ENCODE results near the gene MANSC1. TPM values are rescaled to one million over a fixed set of nuclear protein-coding genes. Genes with fewer than 3 reads are reported as not detected.

Gene MANSC1
- total and polyA plus RNA-seq, 9 of the 15 experiments (the other 6 are each of a cell fraction or from before 2014, with no cell fraction given) = 0.76 to 8.6 (median 3.1) TPM

GRCh38 chr12:12356896-12357718 lies 7.1 kb upstream of the MANSC1 start, which contains the start of gene BORCS5 (continued):
- peak; percentile 92 for TF ChIP-seq THAP12 (CRISPR knock-in tag; IDR thresholded peaks at IDR 0.05)
- no peak for TF ChIP-seq CBX8 (IDR thresholded peaks at IDR 0.05; ENCODE audit: borderline replicate concordance, extremely low read depth, low read depth, low read length, poor library complexity, severe bottlenecking)
- no peak for TF ChIP-seq DPF2 (IDR thresholded peaks at IDR 0.05)
- 0 out of 2 replicates have a peak, but pooled peaks have one; percentile 22 for TF ChIP-seq ZBTB9 (CRISPR knock-in tag; IDR thresholded peaks at IDR 0.05)
- TF ChIP-seq MLLT1 (IDR thresholded peaks at IDR 0.05) = no peak; a peak in 2 of 4 replicates
- no peak for TF ChIP-seq HOXB6 (CRISPR knock-in tag; IDR thresholded peaks at IDR 0.05; ENCODE audit: borderline replicate concordance)
- TF ChIP-seq SRF (CRISPR knock-in tag; IDR thresholded peaks at IDR 0.05) = peak in 1 of 2 experiments; percentile 48; a peak in 2 of 4 replicates
- TF ChIP-seq CREB3 (tag; conservative IDR thresholded peaks at IDR 0.05; ENCODE audit: low read depth) = no peak
- no peak for TF ChIP-seq ZNF518B (CRISPR knock-in tag; IDR thresholded peaks at IDR 0.05)
- no peak for TF ChIP-seq SRSF9 (IDR thresholded peaks at IDR 0.05; ENCODE audit: borderline replicate concordance, low read depth, low read length)
- no peak for TF ChIP-seq ARNT (IDR thresholded peaks at IDR 0.05)
- no peak for TF ChIP-seq DIDO1 (tag; IDR thresholded peaks at IDR 0.05; ENCODE audit: low read depth)

Data from K562 (cell line).